Subcutaneous adipose tissue (tissue), 4 donors: Measurements from ENCODE around the gene GPC5. TPM values are rescaled to one million over a fixed set of nuclear protein-coding genes. Genes with fewer than 3 reads are reported as not detected.

Experiments
- CTCF ChIP-seq: fragments of 450-650 bp; IDR thresholded peaks from one replicate; pipeline ENCODE4 v1.5.1; 2016; ENCODE audit warnings: low read depth, mild to moderate bottlenecking, control low read depth, antibody characterized with exemption, moderate library complexity
- total RNA-seq, 4 donors: library from RNA; depleted of rRNA; stranded (reverse); fragments of >200 nt; gene quantifications; one replicate each; pipeline ENCODE4 v1.1.0, GENCODE V29; 2016

GPC5 gene
- total RNA-seq, 4 donors from 2014 or later, result 0.16 to 0.44 TPM; not detected in 2

- TF ChIP-seq CTCF, result no peak
These were observed 10.6 kb downstream of the GPC5 start for GRCh38 chr13:91408971-91409370.

- TF ChIP-seq CTCF, result no peak
These were observed 19.4 kb downstream of the GPC5 start for GRCh38 chr13:91417660-91418325.

- TF ChIP-seq CTCF, result no peak
These were observed 28.5 kb downstream of the GPC5 start for GRCh38 chr13:91426913-91427312.

GRCh38 chr13:91450913-91451312 is 52.5 kb downstream of the GPC5 start:
- TF ChIP-seq CTCF, result no peak

GRCh38 chr13:91454666-91455065 is 56.2 kb downstream of the GPC5 start:
- no peak for TF ChIP-seq CTCF

- no peak for TF ChIP-seq CTCF
These were observed 58.4 kb downstream of the GPC5 start for GRCh38 chr13:91456837-91457236.

- no peak for TF ChIP-seq CTCF
These were observed 61.1 kb downstream of the GPC5 start for GRCh38 chr13:91459485-91459884.
